AG09319 (cell line): ENCODE results near the gene GCHFR.

Experiments used
- DNase-seq: peaks from one replicate; pipeline ENCODE4 v3.0.0-alpha.2; 2010; ENCODE audit warnings: low read depth; ENCODE audit errors: extremely low read depth
- CTCF ChIP-seq: IDR thresholded peaks from 2 replicates; pipeline ENCODE4 v1.5.1; 2011; ENCODE audit warnings: low read depth, mild to moderate bottlenecking, inconsistent platforms, low read length, moderate library complexity

GCHFR gene

DNA sequence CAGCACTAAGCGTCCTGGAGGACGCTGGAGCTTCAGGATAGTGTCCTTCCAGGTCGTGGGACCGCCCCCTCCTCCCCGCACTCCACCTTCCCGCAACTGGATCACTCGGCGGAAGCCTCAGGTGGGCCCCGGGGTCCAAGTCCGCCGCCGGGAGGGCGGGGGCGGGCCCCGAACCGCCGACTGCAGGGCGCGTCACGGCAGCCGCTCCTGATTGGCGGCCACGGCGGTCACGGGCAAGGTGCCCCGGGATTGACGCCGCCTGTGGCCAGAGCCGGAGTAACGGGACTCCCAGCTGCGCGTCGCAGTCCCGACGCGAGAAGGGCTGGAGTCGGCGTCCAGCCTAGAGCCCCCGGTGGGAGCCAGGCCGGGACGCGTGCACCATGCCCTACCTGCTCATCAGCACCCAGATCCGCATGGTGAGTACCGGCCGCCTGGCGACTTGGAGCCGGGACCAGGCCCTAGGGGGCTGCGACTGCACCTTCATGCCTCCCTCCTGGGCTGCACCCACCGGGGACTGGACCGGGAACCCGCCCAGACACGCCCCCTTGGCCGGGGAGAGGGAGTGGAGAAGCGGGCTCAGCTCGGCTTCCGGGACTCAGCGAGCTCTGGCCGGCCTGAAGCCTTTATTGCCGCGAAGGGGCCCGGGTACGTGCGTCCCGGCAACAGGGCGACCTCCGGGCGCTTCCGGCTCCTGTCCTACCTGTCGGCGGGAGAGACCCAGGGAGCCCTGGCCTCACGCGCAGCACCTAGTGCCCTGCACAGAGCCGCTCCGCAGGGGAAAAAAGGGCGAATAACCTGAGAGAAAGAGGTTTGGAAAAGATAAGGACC lies at the start of gene GCHFR:
GCHFR (plus strand) TSS at position 268 of the 828 bp plus-strand sequence; CDS start at position 381, 113 bp downstream.
- DNase-seq: no peak
- TF ChIP-seq CTCF: peak; percentile 24

DNA sequence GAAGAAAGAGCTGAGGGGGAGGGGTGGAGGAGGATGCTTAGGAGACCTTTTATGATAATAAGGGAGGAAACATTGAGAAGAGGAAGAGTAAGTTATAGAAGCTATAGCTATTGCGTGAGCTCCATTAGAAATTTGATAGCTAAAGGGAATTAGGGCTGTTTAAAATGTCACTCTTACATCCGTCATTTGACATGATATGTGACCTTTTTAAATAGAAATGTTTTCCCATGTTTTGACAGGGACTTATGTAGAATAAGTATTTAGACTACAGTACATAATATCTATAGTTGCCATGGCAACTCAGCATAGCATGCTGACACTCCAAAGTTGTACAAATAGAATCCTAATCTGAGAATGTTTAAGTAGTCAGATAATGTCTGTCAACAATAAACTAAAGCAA lies 49.7 kb upstream of the GCHFR start:
- TF ChIP-seq CTCF: no peak
- no peak for DNase-seq

- DNase-seq: no peak
- no peak for TF ChIP-seq CTCF
These were observed 47.7 kb upstream of the GCHFR start for GRCh38 chr15:40716165-40716564.

GRCh38 chr15:40721701-40722100 lies 42.2 kb upstream of the GCHFR start:
- DNase-seq: no peak
- TF ChIP-seq CTCF: no peak

- no peak for TF ChIP-seq CTCF
- DNase-seq: no peak
These were observed 41.5 kb upstream of the GCHFR start for GRCh38 chr15:40722354-40722753.

DNA sequence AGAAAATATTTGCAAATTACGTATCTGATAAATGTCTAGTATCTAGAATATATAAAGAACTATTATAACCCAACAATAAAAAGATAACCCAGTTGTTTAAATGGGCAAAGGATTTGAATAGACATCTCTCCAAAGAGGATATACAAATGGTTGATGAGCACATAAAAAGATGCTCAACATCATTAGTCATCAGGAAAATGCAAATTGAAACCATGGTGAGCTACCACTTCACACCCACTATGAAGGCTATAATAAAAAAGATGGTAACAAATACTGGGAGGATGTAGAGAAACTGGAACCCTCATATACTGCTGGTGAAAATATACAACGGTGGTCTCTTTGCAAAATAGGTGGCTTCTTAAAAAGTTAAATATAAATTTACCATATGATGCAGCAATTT lies 40.9 kb upstream of the GCHFR start:
- no peak for TF ChIP-seq CTCF
- no peak for DNase-seq

DNA sequence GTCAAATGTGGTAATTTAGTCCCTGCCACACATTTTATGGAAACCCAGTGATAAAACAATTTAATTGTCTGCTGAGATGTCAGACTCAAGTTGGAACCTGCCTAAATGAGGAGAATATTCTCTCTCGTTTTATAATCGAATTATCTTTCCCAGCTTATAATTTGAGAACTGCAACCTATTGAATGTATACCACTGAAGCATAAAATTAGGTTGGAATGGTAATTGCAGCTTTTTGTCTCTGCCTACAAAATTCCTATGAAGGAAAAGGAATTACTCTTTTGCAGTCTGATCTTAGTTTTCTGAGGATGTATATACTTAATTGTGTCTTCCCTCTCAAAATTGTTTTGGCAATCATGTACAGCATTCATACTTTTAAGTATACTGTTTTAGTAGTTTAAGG lies 39.9 kb upstream of the GCHFR start:
- DNase-seq: no peak

More for the DNA sequence above, 39.9 kb upstream of the GCHFR start:
- no peak for TF ChIP-seq CTCF
